ENCODE measurements around the gene C11orf21. TPM values are rescaled to one million over a fixed set of nuclear protein-coding genes. Genes with fewer than 3 reads are reported as not detected.

C11orf21 gene
- total and polyA plus RNA-seq, 12 donors: 0.04 to 2.1 (median 0.37) TPM

DNA sequence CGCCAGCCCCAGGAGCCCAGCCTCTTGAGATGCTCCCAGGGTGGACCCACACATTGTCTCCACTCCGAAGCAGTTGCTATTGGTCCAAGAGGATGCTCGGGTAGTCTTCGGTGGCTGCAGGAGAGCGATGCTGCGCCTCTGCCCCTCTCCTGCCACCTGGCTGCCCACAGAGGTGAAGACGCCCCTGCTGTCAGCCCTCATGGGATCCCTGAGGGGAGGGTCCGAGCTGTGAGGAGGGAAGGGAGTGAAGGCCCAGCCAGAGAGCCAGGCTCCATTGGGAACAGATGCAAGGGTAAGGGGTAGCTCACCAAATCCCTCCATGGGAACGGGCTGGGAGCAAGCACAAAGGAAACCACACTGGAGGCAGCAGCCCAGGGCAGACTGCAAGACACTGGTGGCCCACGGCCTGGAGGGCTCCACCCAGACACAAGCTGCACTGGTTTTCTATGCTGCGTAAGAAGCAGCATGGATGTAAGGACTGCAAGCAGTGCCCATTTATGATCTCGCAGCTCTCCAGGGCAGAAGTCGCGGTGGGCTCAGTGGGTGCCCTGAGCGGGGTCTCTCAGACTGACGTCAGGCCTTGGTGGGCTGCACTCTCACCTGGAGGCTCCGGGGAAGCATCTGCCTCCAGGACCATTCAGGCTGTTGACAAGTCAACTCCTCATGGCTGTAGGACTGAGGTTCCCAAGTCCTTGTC is 15.8 kb upstream of the C11orf21 start:
- Histone ChIP-seq H3K27ac (no peak overlapping the region), H3K36me3 (replicated peaks in 1 of 2) (no peaks in the 10 kb centered on the region), H3K4me1 (replicated peaks in 1 of 2) (peaks cover 9 to 14% of the 10 kb centered on the region in 2 donors), H3K9me3 (replicated peaks in 1 of 3) (no peaks in the 10 kb centered on the region), H3K27me3 (no peaks in the 10 kb centered on the region), H3K4me3 (no peak overlapping the region)
- intact Hi-C loops (cut with DNase I): loop anchor here in 1 of 2 donors (10.0 kb wide), 1 partner anchor 207 kb away; no protein-coding TSS in a partner anchor
- no peak for TF ChIP-seq POLR2A (IDR thresholded peaks at IDR 0.05)
- TF ChIP-seq, protein P1, sequence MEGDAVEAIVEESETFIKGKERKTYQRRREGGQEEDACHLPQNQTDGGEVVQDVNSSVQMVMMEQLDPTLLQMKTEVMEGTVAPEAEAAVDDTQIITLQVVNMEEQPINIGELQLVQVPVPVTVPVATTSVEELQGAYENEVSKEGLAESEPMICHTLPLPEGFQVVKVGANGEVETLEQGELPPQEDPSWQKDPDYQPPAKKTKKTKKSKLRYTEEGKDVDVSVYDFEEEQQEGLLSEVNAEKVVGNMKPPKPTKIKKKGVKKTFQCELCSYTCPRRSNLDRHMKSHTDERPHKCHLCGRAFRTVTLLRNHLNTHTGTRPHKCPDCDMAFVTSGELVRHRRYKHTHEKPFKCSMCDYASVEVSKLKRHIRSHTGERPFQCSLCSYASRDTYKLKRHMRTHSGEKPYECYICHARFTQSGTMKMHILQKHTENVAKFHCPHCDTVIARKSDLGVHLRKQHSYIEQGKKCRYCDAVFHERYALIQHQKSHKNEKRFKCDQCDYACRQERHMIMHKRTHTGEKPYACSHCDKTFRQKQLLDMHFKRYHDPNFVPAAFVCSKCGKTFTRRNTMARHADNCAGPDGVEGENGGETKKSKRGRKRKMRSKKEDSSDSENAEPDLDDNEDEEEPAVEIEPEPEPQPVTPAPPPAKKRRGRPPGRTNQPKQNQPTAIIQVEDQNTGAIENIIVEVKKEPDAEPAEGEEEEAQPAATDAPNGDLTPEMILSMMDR (IDR thresholded peaks at IDR 0.05): no peak
- peak in 2 of 7 donors; percentile 9 to 13 for DNase-seq
- WGBS, 4 donors: 93 to 94% (median 94%) methylated on average over 11 to 17 of the region's 17 CpGs

DNA sequence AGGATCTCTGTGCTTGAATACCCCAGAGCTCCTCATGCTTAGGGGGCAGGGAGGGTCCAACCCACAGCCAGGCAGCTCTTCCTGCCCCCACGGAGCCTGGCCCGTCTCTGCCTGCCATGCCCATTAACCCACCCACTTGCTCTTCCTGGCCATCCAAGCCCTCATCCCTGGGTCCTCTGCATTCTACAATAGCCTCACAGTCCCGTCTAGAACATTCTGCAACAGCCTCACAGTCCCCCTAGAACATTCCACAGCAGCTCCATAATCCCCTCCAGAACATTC is 15.2 kb upstream of the C11orf21 start:
- no peaks in the 10 kb centered on the region for H3K36me3 ChIP-seq (replicated peaks in 1 of 2)
- no peaks in the 10 kb centered on the region for H3K9me3 ChIP-seq (replicated peaks in 1 of 3)
- peak in 2 of 7 donors; percentile 3 to 4 for DNase-seq
- peaks cover 9 to 14% of the 10 kb centered on the region in 2 donors for H3K4me1 ChIP-seq (replicated peaks in 1 of 2)
- H3K4me3 ChIP-seq: no peak overlapping the region
- TF ChIP-seq POLR2A (IDR thresholded peaks at IDR 0.05): no peak
- TF ChIP-seq, protein P1 (IDR thresholded peaks at IDR 0.05): no peak
- intact Hi-C loops (cut with DNase I): loop anchor here in 1 of 2 donors (10.0 kb wide), 1 partner anchor 208 kb away; no protein-coding TSS in a partner anchor
- 87 to 96% (median 96%) methylated on average over 2 to 3 of the region's 3 CpGs for WGBS, 4 donors
- H3K27me3 ChIP-seq: no peaks in the 10 kb centered on the region
- no peak overlapping the region for H3K27ac ChIP-seq

DNA sequence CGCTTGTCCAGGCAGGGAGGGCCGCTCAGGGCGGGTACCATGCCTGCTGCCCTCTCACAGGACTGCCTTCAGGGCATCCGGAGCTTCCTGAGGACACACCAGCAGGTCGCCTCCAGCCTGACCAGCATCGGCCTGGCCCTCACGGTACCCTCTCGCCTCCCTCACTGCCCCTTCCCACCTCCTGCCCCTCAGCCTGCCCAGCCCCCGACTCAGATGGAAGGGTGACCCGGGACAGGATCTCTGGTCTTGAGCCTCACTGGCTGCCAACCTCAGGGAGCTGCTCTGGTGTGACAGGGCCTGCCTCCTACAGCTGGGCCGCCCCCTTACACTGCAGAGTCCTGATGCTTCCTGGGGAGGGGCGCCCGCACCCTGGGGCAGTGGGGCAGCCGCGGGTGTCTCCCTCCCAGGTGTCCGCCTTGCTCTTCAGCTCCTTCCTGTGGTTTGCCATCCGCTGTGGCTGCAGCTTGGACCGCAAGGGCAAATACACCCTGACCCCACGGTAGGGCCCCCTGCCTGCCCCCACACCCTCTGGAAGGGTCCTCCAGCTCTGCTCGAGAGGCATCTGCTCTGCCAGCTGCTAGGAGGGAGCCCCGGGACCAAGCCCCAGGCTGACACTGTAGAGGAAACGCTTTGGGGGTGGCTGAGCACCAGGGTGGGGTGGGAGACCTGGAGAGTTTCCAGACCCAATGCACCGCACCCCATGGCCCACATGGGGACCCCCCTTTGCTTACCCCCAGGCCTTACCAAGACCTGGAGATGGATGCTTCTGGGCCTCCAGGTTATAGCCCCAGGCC is 14.6 kb upstream of the C11orf21 start:
- peak in 1 of 7 donors; percentile 14 for DNase-seq
- no peaks in the 10 kb centered on the region for H3K36me3 ChIP-seq (replicated peaks in 1 of 2)
- peaks cover 9 to 14% of the 10 kb centered on the region in 2 donors for H3K4me1 ChIP-seq (replicated peaks in 1 of 2)
- H3K27ac ChIP-seq: no peak overlapping the region
- H3K9me3 ChIP-seq (replicated peaks in 1 of 3): no peaks in the 10 kb centered on the region
- H3K4me3 ChIP-seq: no peak overlapping the region
- WGBS, 4 donors: 90 to 100% (median 95%) methylated on average over 6 to 23 of the region's 23 CpGs
- TF ChIP-seq POLR2A (IDR thresholded peaks at IDR 0.05): no peak
- TF ChIP-seq, protein P1 (IDR thresholded peaks at IDR 0.05): no peak
- no peaks in the 10 kb centered on the region for H3K27me3 ChIP-seq
- intact Hi-C loops (cut with DNase I): loop anchor here in 1 of 2 donors (10.0 kb wide), 1 partner anchor 208 kb away; no protein-coding TSS in a partner anchor

DNA sequence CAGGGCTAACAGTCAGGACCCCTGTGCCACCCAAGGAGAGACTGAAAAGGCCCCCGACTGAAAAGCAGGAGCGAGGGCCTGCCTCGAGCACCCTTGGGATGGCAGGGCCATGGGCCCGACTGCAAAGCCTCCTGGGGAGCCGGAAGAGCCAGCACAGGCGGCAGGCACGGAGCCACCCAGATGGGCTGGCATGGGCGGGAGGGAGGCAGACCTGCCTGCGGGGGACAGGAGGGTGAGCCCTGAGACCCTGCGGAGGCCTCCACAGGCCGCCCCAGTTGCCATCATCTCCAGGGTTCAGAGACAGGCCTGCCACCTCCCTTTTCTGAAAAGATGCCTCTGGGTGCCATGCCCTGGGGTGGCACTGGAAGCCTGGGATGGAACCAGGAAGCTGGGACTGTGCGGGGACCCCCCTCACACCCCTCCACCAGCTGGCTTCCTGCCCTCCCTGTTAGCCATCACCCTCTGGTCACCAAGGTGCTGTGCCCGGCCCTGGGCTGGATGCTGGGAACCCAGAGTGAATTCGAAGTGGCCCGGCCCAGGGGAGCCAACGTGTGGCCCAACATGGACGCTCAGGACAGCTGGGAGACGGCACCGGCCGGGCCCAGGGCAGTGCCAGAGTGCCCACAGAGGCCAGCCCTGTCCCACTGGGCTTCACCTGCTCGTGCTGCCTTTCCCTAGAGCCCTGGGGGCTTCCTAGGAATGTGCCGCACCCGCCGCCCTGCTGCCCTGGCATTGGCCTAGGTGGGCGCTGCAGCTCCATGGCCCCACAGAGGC is 13.9 kb upstream of the C11orf21 start:
- H3K9me3 ChIP-seq (replicated peaks in 1 of 3): no peaks in the 10 kb centered on the region
- TF ChIP-seq, protein P1 (IDR thresholded peaks at IDR 0.05): no peak
- TF ChIP-seq POLR2A (IDR thresholded peaks at IDR 0.05): no peak
- WGBS, 4 donors: 60 to 84% (median 77%) methylated on average over 2 to 25 of the region's 25 CpGs
- intact Hi-C loops (cut with DNase I): loop anchor here in 1 of 2 donors (10.0 kb wide), 1 partner anchor 209 kb away; no protein-coding TSS in a partner anchor
- peaks cover 9 to 14% of the 10 kb centered on the region in 2 donors for H3K4me1 ChIP-seq (replicated peaks in 1 of 2)
- no peaks in the 10 kb centered on the region for H3K27me3 ChIP-seq
- no peak overlapping the region for H3K4me3 ChIP-seq
- no peaks in the 10 kb centered on the region for H3K36me3 ChIP-seq (replicated peaks in 1 of 2)
- H3K27ac ChIP-seq: peak overlapping the region in 1 of 5 donors; percentile 74
- peak in 2 of 7 donors; percentile 15 to 19 for DNase-seq

All from adrenal gland (tissue), 12 donors.